Fibroblast of lung (primary cell): Measurements from ENCODE around the gene VSIG4. TPM values are rescaled to one million over a fixed set of nuclear protein-coding genes. Genes with fewer than 3 reads are reported as not detected.

Experiments
- DNase-seq, 2 donors: peaks; one replicate each; pipeline versions ENCODE4 v3.0.0 to v3.0.0-alpha.2; 2010; ENCODE audit warnings: low read depth in 2 of 2
- H2AFZ ChIP-seq: 2 replicates; pipeline ENCODE4 v1.5.1; 2012; ENCODE audit warnings: low read length, control low read depth, inconsistent platforms
- H3K27ac ChIP-seq: 2 replicates; pipeline ENCODE4 v1.5.1; 2011; ENCODE audit warnings: low read length, control low read depth; ENCODE audit not compliant: insufficient read depth
- H3K27me3 ChIP-seq: 2 replicates; pipeline ENCODE4 v1.5.1; 2011; ENCODE audit warnings: mild to moderate bottlenecking, low read length; ENCODE audit not compliant: control insufficient read depth, insufficient read depth
- H3K36me3 ChIP-seq: 2 replicates; pipeline ENCODE4 v1.5.1; 2011; ENCODE audit warnings: low read length; ENCODE audit not compliant: control insufficient read depth, insufficient read depth
- H3K4me1 ChIP-seq: 2 replicates; pipeline ENCODE4 v1.5.1; 2011; ENCODE audit warnings: low read length; ENCODE audit not compliant: control insufficient read depth, insufficient read depth; ENCODE audit errors: extremely low read depth
- H3K4me2 ChIP-seq: 2 replicates; pipeline ENCODE4 v1.5.1; 2011; ENCODE audit warnings: low read length, control low read depth; ENCODE audit not compliant: insufficient read depth; ENCODE audit errors: extremely low read depth
- H3K4me3 ChIP-seq, 4 experiments: fragments of 200-600 bp in 1 of 4; sonication (generic) in 1 of 4; replicated peaks in 1 of 4; 2 replicates each; pipeline ENCODE4 v1.5.1; 2011 to 2016; ENCODE audit warnings: low read length in 4 of 4, low read depth in 3 of 4, mild to moderate bottlenecking in 3 of 4, control low read depth in 2 of 4, inconsistent platforms in 1 of 4, mixed read lengths in 1 of 4; ENCODE audit not compliant: insufficient read depth in 1 of 4; ENCODE audit errors: control extremely low read depth in 1 of 4
- H3K79me2 ChIP-seq: 2 replicates; pipeline ENCODE4 v1.5.1; 2012; ENCODE audit warnings: mild to moderate bottlenecking, low read length, inconsistent platforms; ENCODE audit not compliant: control insufficient read depth, insufficient read depth
- H3K9ac ChIP-seq: 2 replicates; pipeline ENCODE4 v1.5.1; 2011; ENCODE audit warnings: mild to moderate bottlenecking, low read length, control low read depth; ENCODE audit not compliant: insufficient read depth
- H3K9me3 ChIP-seq: 2 replicates; pipeline ENCODE4 v1.5.1; 2012; ENCODE audit warnings: low read depth, low read length; ENCODE audit not compliant: control insufficient read depth, insufficient read depth
- H4K20me1 ChIP-seq: 2 replicates; pipeline ENCODE4 v1.5.1; 2011; ENCODE audit warnings: low read length; ENCODE audit not compliant: control insufficient read depth, insufficient read depth; ENCODE audit errors: extremely low read depth
- EZH2 ChIP-seq: IDR thresholded peaks from 2 replicates; pipeline ENCODE4 v1.5.1; 2012; ENCODE audit warnings: low read length, control low read depth, mild to moderate bottlenecking; ENCODE audit errors: missing control alignments
- polyA plus RNA-seq, 2 donors: library from polyadenylated mRNA; depleted of rRNA in 1 of 2; stranded (reverse) in 1 of 2; unstranded in 1 of 2; fragments of >200 nt; gene quantifications; 2 replicates each; pipeline ENCODE4 v1.2.1, GENCODE V29; 2011 to 2012; ENCODE audit warnings: missing spikeins in 1 of 2
- total RNA-seq: library from RNA; depleted of rRNA; stranded (reverse); fragments of >200 nt; gene quantifications from 2 replicates; pipeline ENCODE4 v1.2.1, GENCODE V29; 2014
- TF ChIP-seq, protein P1 (sequence below), 2 donors: IDR thresholded peaks in 1 of 2; conservative IDR thresholded peaks in 1 of 2; 1 replicate in 1 of 2; 2 replicates in 1 of 2; pipeline ENCODE4 v1.5.1; 2011 to 2012; ENCODE audit warnings: low read length in 2 of 2, control low read depth in 1 of 2, inconsistent platforms in 1 of 2, low read depth in 1 of 2, mild to moderate bottlenecking in 1 of 2

VSIG4 gene
- total and polyA plus RNA-seq, 2 donors (not counting 1 experiment from before 2014, with no cell fraction given) = not detected

DNA sequence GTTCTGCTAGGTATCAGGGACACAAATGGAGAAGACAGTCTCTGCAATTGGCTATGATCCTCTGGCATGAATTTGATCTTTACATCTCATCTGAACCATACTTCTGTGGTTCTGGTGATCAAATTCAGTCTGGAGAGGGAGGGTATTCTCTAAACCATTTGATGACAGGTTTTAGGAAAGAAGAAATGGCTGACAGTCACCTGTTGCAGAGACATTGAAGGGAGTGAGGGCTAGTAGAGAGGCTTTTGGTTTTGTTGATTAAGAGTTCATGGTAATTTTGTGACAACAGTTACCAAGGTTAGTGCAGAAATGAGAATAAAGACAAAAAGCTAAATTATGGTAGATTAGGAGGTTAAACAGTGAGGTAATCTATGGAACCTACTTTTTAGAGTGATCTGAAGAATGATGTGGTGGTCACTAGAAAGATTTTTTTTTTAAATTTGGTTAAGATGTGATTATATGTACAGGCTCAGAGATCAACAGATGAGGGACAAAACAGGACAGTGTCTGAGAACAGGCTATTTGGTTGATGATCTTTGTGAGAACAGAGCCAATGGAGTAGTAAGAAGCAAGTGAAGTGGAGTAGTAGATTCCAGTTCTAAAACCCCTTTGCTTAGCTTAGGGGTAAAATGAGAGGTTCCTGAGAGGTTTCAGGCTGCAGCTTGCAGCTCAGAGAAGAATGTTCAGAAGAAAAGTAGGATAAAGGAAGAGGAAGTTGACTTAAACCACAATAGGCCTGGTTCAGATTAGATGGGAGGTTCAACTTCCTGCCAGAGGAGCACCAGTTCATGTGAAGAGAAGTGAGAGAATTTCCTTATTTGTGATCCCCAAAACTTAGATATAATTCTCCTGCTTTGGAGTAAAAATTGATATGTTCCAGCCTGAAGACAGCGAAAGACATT is 34.7 kb downstream of the VSIG4 start:
- no peaks in the 10 kb centered on the region for H3K9me3 ChIP-seq
- TF ChIP-seq, protein P1, sequence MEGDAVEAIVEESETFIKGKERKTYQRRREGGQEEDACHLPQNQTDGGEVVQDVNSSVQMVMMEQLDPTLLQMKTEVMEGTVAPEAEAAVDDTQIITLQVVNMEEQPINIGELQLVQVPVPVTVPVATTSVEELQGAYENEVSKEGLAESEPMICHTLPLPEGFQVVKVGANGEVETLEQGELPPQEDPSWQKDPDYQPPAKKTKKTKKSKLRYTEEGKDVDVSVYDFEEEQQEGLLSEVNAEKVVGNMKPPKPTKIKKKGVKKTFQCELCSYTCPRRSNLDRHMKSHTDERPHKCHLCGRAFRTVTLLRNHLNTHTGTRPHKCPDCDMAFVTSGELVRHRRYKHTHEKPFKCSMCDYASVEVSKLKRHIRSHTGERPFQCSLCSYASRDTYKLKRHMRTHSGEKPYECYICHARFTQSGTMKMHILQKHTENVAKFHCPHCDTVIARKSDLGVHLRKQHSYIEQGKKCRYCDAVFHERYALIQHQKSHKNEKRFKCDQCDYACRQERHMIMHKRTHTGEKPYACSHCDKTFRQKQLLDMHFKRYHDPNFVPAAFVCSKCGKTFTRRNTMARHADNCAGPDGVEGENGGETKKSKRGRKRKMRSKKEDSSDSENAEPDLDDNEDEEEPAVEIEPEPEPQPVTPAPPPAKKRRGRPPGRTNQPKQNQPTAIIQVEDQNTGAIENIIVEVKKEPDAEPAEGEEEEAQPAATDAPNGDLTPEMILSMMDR (conservative IDR thresholded peaks at IDR 0.05 in 1 of 2, IDR thresholded peaks at IDR 0.05 in 1 of 2; ENCODE audit: low read depth in 1 of 2, low read length in 2 of 2) = no peak
- no peak for TF ChIP-seq EZH2
- no peaks in the 10 kb centered on the region for H3K4me1 ChIP-seq
- H3K9ac ChIP-seq = no peak overlapping the region
- H3K4me2 ChIP-seq = no peak overlapping the region
- no peaks in the 10 kb centered on the region for H3K27me3 ChIP-seq
- H3K79me2 ChIP-seq = no peaks in the 10 kb centered on the region
- DNase-seq = no peak
- no peaks in the 10 kb centered on the region for H3K36me3 ChIP-seq
- no peak overlapping the region for H3K27ac ChIP-seq
- no peak overlapping the region for H3K4me3 ChIP-seq
- H2AFZ ChIP-seq = no peak overlapping the region
- H4K20me1 ChIP-seq = no peaks in the 10 kb centered on the region

DNA sequence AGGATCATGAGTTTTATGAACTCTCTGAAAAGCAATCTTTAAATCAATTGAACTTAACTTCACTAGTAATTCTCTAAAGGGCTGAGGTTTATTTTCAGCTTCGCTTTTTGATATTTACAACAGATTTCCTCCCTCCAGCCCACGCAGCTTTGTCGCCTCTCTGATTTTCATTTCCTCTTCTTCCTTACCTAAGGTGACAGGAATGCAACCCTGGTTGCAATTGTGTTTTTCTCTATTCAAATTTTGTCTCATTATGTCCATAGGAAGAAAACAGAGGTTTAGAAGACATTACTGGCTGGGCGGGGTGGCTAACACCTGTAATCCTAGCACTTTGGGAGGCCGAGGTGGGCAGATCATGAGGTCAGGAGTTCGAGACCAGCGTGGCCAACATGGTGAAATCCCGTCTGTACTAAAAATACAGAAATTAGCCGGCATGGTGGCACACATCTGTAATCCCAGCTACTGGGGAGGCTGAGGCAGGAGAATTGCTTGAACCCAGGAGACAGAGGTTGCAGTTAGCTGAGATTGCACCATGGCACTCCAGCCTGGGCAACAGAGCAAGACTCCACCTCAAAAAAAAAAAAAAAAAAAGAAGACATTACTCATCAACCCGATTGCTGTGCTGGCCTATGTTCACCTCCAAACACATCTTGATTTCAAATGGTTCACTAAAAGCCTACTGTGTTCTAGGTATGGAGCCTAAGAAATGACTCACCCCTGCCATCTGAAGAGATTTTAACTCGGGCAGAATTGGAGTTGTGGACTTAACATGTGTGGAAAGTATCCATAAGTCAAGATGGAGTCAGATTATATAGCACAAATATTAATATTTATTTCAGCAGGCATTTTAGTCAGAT is 36.8 kb downstream of the VSIG4 start:
- H2AFZ ChIP-seq = no peak overlapping the region
- H3K79me2 ChIP-seq = no peaks in the 10 kb centered on the region
- H3K9ac ChIP-seq = no peak overlapping the region
- H3K27ac ChIP-seq = no peak overlapping the region
- H3K36me3 ChIP-seq = no peaks in the 10 kb centered on the region
- no peaks in the 10 kb centered on the region for H3K4me1 ChIP-seq
- no peak for TF ChIP-seq EZH2
- TF ChIP-seq, protein P1 (conservative IDR thresholded peaks at IDR 0.05 in 1 of 2, IDR thresholded peaks at IDR 0.05 in 1 of 2; ENCODE audit: low read depth in 1 of 2, low read length in 2 of 2) = no peak
- DNase-seq = no peak
- H3K4me2 ChIP-seq = no peak overlapping the region
- H3K9me3 ChIP-seq = no peaks in the 10 kb centered on the region
- H3K27me3 ChIP-seq = no peaks in the 10 kb centered on the region
- no peaks in the 10 kb centered on the region for H4K20me1 ChIP-seq
- no peak overlapping the region for H3K4me3 ChIP-seq

- no peak overlapping the region for H3K27ac ChIP-seq
- H3K4me3 ChIP-seq = no peak overlapping the region
- H3K4me1 ChIP-seq = no peaks in the 10 kb centered on the region
- no peak overlapping the region for H3K9ac ChIP-seq
- H3K9me3 ChIP-seq = no peaks in the 10 kb centered on the region
- no peak overlapping the region for H3K4me2 ChIP-seq
- H4K20me1 ChIP-seq = no peaks in the 10 kb centered on the region
- DNase-seq = no peak
- H3K79me2 ChIP-seq = no peaks in the 10 kb centered on the region
- no peaks in the 10 kb centered on the region for H3K36me3 ChIP-seq
- H3K27me3 ChIP-seq = no peaks in the 10 kb centered on the region
- H2AFZ ChIP-seq = no peak overlapping the region
- TF ChIP-seq, protein P1 (conservative IDR thresholded peaks at IDR 0.05 in 1 of 2, IDR thresholded peaks at IDR 0.05 in 1 of 2; ENCODE audit: low read depth in 1 of 2, low read length in 2 of 2) = no peak
- no peak for TF ChIP-seq EZH2
Observed at GRCh38 chrX:66001596-66001995, 38.3 kb downstream of the VSIG4 start.
